K562 (cell line): ENCODE measurements around the gene PCBP2. TPM values are rescaled to one million over a fixed set of nuclear protein-coding genes. Genes with fewer than 3 reads are reported as not detected.

Source experiments
- ATAC-seq: fragments of 200-7000 bp; cut with Tn5 transposase; 3 replicates; pipeline ENCODE4 v1.9.1; 2020; ENCODE audit warnings: moderate library complexity
- BruUV-seq: library from RNA; stranded (reverse); fragments of 400-500 nt; replicated peaks from 2 replicates; lab custom pipeline; 2021; lab: Mats Ljungman, UMichigan
- CTCF ChIA-PET: fragments of 300-600 bp; formaldehyde crosslinking; extraction: SDS; loops from one replicate; lab custom pipeline; 2021; ENCODE audit warnings: low intra/inter-chr PET ratio; lab: Yijun Ruan, JAX
- POLR2A ChIA-PET: fragments of 300-600, 350-650 bp; sonication (Branson Sonifier 250); formaldehyde crosslinking; extraction: SDS; loops from one replicate; lab custom pipeline; 2021; ENCODE audit warnings: antibody characterized with exemption, inconsistent platforms; lab: Yijun Ruan, JAX
- DNase-seq, 4 experiments: peaks; one replicate each; pipeline versions ENCODE4 v3.0.0 to v3.0.0-alpha.2; 2011 to 2018; ENCODE audit warnings: low spot score in 3 of 4, mixed read lengths in 3 of 4; ENCODE audit errors: extremely low read depth in 1 of 4
- FAIRE-seq: peaks from 2 replicates; lab custom pipeline; 2011; peaks lifted over from hg19 to GRCh38; lab: Jason Lieb, UNC
- H2AFZ ChIP-seq: 2 replicates; pipeline ENCODE4 v1.6.0; 2011; ENCODE audit warnings: low read depth, low read length, control low read depth, inconsistent platforms
- H3K27ac ChIP-seq: fragments of 200-600 bp; 3 replicates; pipeline ENCODE4 v1.8.0; 2011; ENCODE audit warnings: low read depth, mild to moderate bottlenecking, control low read depth, inconsistent platforms, low read length, moderate library complexity, mixed read lengths; ENCODE audit errors: extremely low read depth
- H3K27me3 ChIP-seq, 2 experiments: fragments of 300-600 bp in 1 of 2; 2 replicates in 1 of 2; 3 replicates in 1 of 2; pipeline versions ENCODE4 v1.6.0 to v1.8.0; 2011; ENCODE audit warnings: inconsistent platforms in 2 of 2, low read length in 2 of 2, mild to moderate bottlenecking in 1 of 2, mixed read lengths in 1 of 2, moderate library complexity in 1 of 2; ENCODE audit not compliant: control insufficient read depth in 2 of 2, insufficient read depth in 2 of 2
- H3K36me3 ChIP-seq: fragments of 300-600 bp; 3 replicates; pipeline ENCODE4 v1.8.0; 2011; ENCODE audit warnings: mild to moderate bottlenecking, low read length, inconsistent platforms; ENCODE audit not compliant: control insufficient read depth, insufficient read depth
- H3K4me1 ChIP-seq, 2 experiments: fragments of 200-600 bp in 1 of 2; replicated peaks in 1 of 2; 2 replicates in 1 of 2; 3 replicates in 1 of 2; pipeline versions ENCODE4 v1.5.1 to v1.8.0; 2011; ENCODE audit warnings: inconsistent platforms in 2 of 2, low read length in 2 of 2, mild to moderate bottlenecking in 1 of 2, mixed read lengths in 1 of 2, moderate library complexity in 1 of 2; ENCODE audit not compliant: control insufficient read depth in 2 of 2, insufficient read depth in 2 of 2
- H3K4me2 ChIP-seq: 2 replicates; pipeline ENCODE4 v1.6.1; 2011; ENCODE audit warnings: low read length, control low read depth, inconsistent platforms, mixed read lengths; ENCODE audit not compliant: insufficient read depth
- H3K4me3 ChIP-seq: fragments of 200-600 bp; sonication (generic), shearing (Covaris generic); 2 replicates; pipeline ENCODE4 v1.5.1; 2016; ENCODE audit warnings: control low read depth, inconsistent platforms
- H3K79me2 ChIP-seq: fragments of 200-600 bp; 3 replicates; pipeline ENCODE4 v1.8.0; 2011; ENCODE audit warnings: low read length, inconsistent platforms; ENCODE audit not compliant: control insufficient read depth, insufficient read depth
- H3K9ac ChIP-seq, 2 experiments: 2 replicates each; pipeline versions ENCODE4 v1.6.0 to v1.6.1; 2011; ENCODE audit warnings: low read depth in 2 of 2, low read length in 2 of 2, control low read depth in 1 of 2, inconsistent platforms in 1 of 2, mild to moderate bottlenecking in 1 of 2, mixed read lengths in 1 of 2; ENCODE audit not compliant: insufficient read depth in 1 of 2
- H3K9me1 ChIP-seq: one replicate; pipeline ENCODE4 v1.6.0; 2011; ENCODE audit warnings: inconsistent platforms, mild to moderate bottlenecking, low read length, moderate library complexity; ENCODE audit not compliant: control insufficient read depth, insufficient read depth
- H3K9me3 ChIP-seq: replicated peaks from 2 replicates; pipeline ENCODE4 v1.5.1; 2011; ENCODE audit warnings: low read depth, low read length, inconsistent platforms; ENCODE audit not compliant: control insufficient read depth, insufficient read depth
- H4K20me1 ChIP-seq: replicated peaks from 2 replicates; pipeline ENCODE4 v1.6.1; 2011; ENCODE audit warnings: low read length, inconsistent platforms, mixed read lengths; ENCODE audit not compliant: control insufficient read depth, insufficient read depth
- CEBPZ ChIP-seq: fragments of 150-350 bp; IDR thresholded peaks from 2 replicates; pipeline ENCODE4 v1.6.1; 2014; ENCODE audit warnings: low read depth, mild to moderate bottlenecking, low read length, borderline replicate concordance
- DPF2 ChIP-seq: fragments of 450-650 bp; IDR thresholded peaks from 2 replicates; pipeline ENCODE4 v1.6.1; 2016
- ETS2 ChIP-seq: IDR thresholded peaks from 2 replicates; pipeline ENCODE4 v1.6.1; 2016; ENCODE audit warnings: borderline replicate concordance, missing genetic modification characterization, mild to moderate bottlenecking, moderate library complexity, missing compliant biosample characterization; ENCODE audit not compliant: poor library complexity, severe bottlenecking
- LARP7 ChIP-seq: fragments of 450-650 bp; IDR thresholded peaks from 2 replicates; pipeline ENCODE4 v1.6.1; 2016
- MEF2D ChIP-seq: conservative IDR thresholded peaks from 2 replicates; pipeline ENCODE4 v1.6.1; 2016; ENCODE audit warnings: low read depth, missing genetic modification characterization, missing compliant biosample characterization
- PREB ChIP-seq: sonication (generic); formaldehyde crosslinking; IDR thresholded peaks from 2 replicates; pipeline ENCODE4 v1.8.1; 2023; ENCODE audit warnings: mild to moderate bottlenecking, missing genetic modification reagents
- SUPT5H ChIP-seq: fragments of 450-650 bp; IDR thresholded peaks from 2 replicates; pipeline ENCODE4 v1.6.1; 2016
- TCF3 ChIP-seq: sonication (generic); formaldehyde crosslinking; IDR thresholded peaks from 2 replicates; pipeline ENCODE4 v1.4.0; 2020; ENCODE audit warnings: mild to moderate bottlenecking, missing genetic modification reagents
- ZFP36 ChIP-seq: fragments of 150-350 bp; IDR thresholded peaks from 2 replicates; pipeline ENCODE4 v1.6.1; 2018; ENCODE audit warnings: low read length, low read depth; ENCODE audit not compliant: partially characterized antibody
- ZNF274 ChIP-seq: IDR thresholded peaks from 2 replicates; pipeline ENCODE4 v1.6.1; 2011; ENCODE audit warnings: low read depth, mild to moderate bottlenecking, low read length, moderate library complexity, borderline replicate concordance
- ZNF780A ChIP-seq: fragments of 250-450 bp; sonication (Bioruptor Pico); IDR thresholded peaks from 2 replicates; pipeline ENCODE4 v1.5.0; 2021; ENCODE audit warnings: mild to moderate bottlenecking
- ZSCAN32 ChIP-seq: fragments of 450-650 bp; formaldehyde crosslinking; IDR thresholded peaks from 2 replicates; pipeline ENCODE4 v1.4.0; 2020; ENCODE audit warnings: mild to moderate bottlenecking, moderate library complexity
- WGBS: fragments of 100-300 bp; shearing (Covaris generic); methylation state at CpG from one replicate; pipeline ENCODE4 v1.1.6; 2016; ENCODE audit warnings: low coverage, mixed read lengths; ENCODE audit not compliant: insufficient coverage; ENCODE audit errors: missing lambda C conversion rate; 5-methylcytosine and 5-hydroxymethylcytosine counted together
- in situ Hi-C: fragments of 300-500 bp; cut with MboI; formaldehyde crosslinking; loops from 4 replicates; pipeline ENCODE4 v1.15.0; 2018; ENCODE audit warnings: inconsistent platforms, mixed read lengths
- intact Hi-C: fragments of 100-400 bp; cut with micrococcal nuclease; formaldehyde crosslinking; loops from 2 replicates; pipeline ENCODE4 v1.14.2; 2022
- polyA plus RNA-seq, 8 experiments: library from polyadenylated mRNA; depleted of rRNA in 4 of 8; stranded (reverse) in 5 of 8; unstranded in 3 of 8; fragments of >200 nt; fragmentation: Nextera tagmentation in 2 of 8; fragmentation: Illumina TruSeq in 1 of 8; extraction: Ambion mirVana in 2 of 8; extraction: Trizol in 1 of 8; gene quantifications; 2 replicates each; pipeline versions ENCODE4 v1.2.1 to v1.2.3, GENCODE V29; 2011 to 2014; ENCODE audit warnings: inconsistent platforms in 1 of 8, missing spikeins in 1 of 8
- total RNA-seq, 7 experiments: library from RNA; depleted of rRNA in 6 of 7; stranded (reverse); fragments of >200 nt in 6 of 7; fragmentation: Illumina TruSeq in 2 of 7; extraction: Trizol in 2 of 7; gene quantifications; 2 replicates each; pipeline versions ENCODE4 v1.2.1 to v1.2.3, GENCODE V29; 2011 to 2021; ENCODE audit warnings: low replicate concordance in 1 of 7

Gene PCBP2
- total and polyA plus RNA-seq, 9 of the 15 experiments (the other 6 are each of a cell fraction or from before 2014, with no cell fraction given): 137 to 831 (median 328) TPM

GRCh38 chr12:53489242-53489864, 37.5 kb downstream of the PCBP2 start:
- H4K20me1 ChIP-seq: 0 out of 2 replicates have a peak, but pooled peaks cover 8% of the 10 kb centered on the region
- ChIA-PET POLR2A (interaction anchor here (0.6 to 2.5 kb wide), 11 partner anchors 8 to 247 kb away, joined by 3 to 13 read pairs (median 4); partner anchors contain the start of genes NPFF and TARBP2), CTCF (no interaction called here)
- 76% methylated on average over 5 of the region's 5 CpGs for WGBS
- H3K36me3 ChIP-seq: peaks cover 34% of the 10 kb centered on the region; the same call in 2 of the 3 replicates
- H3K27ac ChIP-seq: no peak overlapping the region
- in situ Hi-C loops (no loop called here), intact Hi-C loops (no loop called here)
- H2AFZ ChIP-seq: no peak overlapping the region
- no peaks in the 10 kb centered on the region for H3K79me2 ChIP-seq
- DNase-seq: no peak
- peaks cover 10 to 33% of the 10 kb centered on the region in 2 experiments; a peak in 4 of 5 replicates for H3K4me1 ChIP-seq
- H3K9me3 ChIP-seq: no peaks in the 10 kb centered on the region
- H3K4me3 ChIP-seq: no peak overlapping the region
- TF ChIP-seq ETS2 (no peak), ZNF780A (CRISPR knock-in tag) (no peak), LARP7 (no peak), ZNF274 (no peak), PREB (no peak), SUPT5H (no peak), TCF3 (CRISPR knock-in tag) (no peak), ZFP36 (no peak), MEF2D (no peak), ZSCAN32 (CRISPR knock-in tag) (no peak), CEBPZ (no peak), DPF2 (no peak)
- TF ChIP-seq, all 486 proteins: peak for 0
- peak; percentile 32 for FAIRE-seq
- no peak overlapping the region for H3K4me2 ChIP-seq
- no peaks in the 10 kb centered on the region for H3K27me3 ChIP-seq
- BruUV-seq: no TSS peak
- no peaks in the 10 kb centered on the region for H3K9me1 ChIP-seq
- peak overlapping the region in 1 of 2 experiments; percentile 20; a peak in 1 of 4 replicates for H3K9ac ChIP-seq
- no peak for ATAC-seq
